ENCODE results near the gene PECR.

DNA sequence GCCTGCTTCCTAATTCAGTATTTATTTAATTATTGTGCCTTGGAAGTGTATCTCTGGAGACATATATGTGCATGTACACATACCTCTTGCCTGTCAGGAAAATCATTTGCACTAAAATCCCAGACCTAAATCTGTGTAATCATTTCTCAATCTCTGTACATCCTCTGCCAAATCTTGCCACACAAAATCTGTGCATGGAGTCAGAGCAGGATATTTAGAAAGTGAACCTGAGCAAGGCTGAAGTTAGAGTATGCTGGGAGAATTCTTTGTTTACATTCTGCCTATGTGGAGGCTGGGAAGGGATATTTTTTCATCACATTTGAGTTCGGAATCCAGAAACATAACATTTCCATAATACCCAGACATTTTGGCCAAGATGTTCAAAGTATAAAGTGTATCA lies 36.9 kb upstream of the PECR start:
- TF ChIP-seq, protein P1, sequence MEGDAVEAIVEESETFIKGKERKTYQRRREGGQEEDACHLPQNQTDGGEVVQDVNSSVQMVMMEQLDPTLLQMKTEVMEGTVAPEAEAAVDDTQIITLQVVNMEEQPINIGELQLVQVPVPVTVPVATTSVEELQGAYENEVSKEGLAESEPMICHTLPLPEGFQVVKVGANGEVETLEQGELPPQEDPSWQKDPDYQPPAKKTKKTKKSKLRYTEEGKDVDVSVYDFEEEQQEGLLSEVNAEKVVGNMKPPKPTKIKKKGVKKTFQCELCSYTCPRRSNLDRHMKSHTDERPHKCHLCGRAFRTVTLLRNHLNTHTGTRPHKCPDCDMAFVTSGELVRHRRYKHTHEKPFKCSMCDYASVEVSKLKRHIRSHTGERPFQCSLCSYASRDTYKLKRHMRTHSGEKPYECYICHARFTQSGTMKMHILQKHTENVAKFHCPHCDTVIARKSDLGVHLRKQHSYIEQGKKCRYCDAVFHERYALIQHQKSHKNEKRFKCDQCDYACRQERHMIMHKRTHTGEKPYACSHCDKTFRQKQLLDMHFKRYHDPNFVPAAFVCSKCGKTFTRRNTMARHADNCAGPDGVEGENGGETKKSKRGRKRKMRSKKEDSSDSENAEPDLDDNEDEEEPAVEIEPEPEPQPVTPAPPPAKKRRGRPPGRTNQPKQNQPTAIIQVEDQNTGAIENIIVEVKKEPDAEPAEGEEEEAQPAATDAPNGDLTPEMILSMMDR (conservative IDR thresholded peaks at IDR 0.05), result no peak
- no peak for TF ChIP-seq ZFX (IDR thresholded peaks at IDR 0.05)

Data from C4-2B (cell line).